ENCODE results near the gene ANKRD37.

The ANKRD37 gene

DNA sequence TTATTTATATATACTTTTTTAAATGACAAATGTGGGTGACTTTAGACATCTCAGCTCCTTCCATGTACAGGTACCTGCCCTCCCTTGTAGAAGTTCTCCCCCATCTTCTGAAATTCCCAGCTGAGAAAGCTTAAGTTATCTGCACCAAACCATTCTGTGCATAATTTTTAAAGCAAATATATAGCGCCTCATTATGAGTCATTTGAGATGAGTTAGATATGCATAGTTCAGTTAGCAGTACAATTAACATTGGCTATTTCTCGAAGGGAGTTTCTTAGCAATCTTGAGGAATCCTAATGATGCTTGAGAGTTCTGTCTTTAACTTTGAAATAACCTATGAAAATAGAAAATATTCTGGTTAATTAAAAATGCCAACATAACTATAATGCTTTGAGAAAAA is 48.6 kb downstream of the ANKRD37 start:
- no peaks in the 10 kb centered on the region for H3K4me1 ChIP-seq (ENCODE audit: low read length)
- H3K79me2 ChIP-seq (ENCODE audit: low read length): no peaks in the 10 kb centered on the region
- no peaks in the 10 kb centered on the region for H3K27me3 ChIP-seq (replicated peaks; ENCODE audit: insufficient read depth, low read length)
- H3K9ac ChIP-seq (ENCODE audit: low read length): no peak overlapping the region
- no peaks in the 10 kb centered on the region for H3K9me3 ChIP-seq (replicated peaks; ENCODE audit: insufficient read depth, low read length)
- TF ChIP-seq EZH2phosphoT487 (IDR thresholded peaks at IDR 0.05; ENCODE audit: low read length) (no peak), EZH2 (optimal IDR thresholded peaks at IDR 0.05; ENCODE audit: low read depth, low read length) (no peak)
- TF ChIP-seq, protein P1, sequence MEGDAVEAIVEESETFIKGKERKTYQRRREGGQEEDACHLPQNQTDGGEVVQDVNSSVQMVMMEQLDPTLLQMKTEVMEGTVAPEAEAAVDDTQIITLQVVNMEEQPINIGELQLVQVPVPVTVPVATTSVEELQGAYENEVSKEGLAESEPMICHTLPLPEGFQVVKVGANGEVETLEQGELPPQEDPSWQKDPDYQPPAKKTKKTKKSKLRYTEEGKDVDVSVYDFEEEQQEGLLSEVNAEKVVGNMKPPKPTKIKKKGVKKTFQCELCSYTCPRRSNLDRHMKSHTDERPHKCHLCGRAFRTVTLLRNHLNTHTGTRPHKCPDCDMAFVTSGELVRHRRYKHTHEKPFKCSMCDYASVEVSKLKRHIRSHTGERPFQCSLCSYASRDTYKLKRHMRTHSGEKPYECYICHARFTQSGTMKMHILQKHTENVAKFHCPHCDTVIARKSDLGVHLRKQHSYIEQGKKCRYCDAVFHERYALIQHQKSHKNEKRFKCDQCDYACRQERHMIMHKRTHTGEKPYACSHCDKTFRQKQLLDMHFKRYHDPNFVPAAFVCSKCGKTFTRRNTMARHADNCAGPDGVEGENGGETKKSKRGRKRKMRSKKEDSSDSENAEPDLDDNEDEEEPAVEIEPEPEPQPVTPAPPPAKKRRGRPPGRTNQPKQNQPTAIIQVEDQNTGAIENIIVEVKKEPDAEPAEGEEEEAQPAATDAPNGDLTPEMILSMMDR (IDR thresholded peaks at IDR 0.05; ENCODE audit: low read length): no peak
- no peaks in the 10 kb centered on the region for H3K36me3 ChIP-seq (replicated peaks; ENCODE audit: insufficient read depth, low read length)
- no peak for DNase-seq
- no peaks in the 10 kb centered on the region for H3F3A ChIP-seq (ENCODE audit: insufficient read depth, low read length)
- H3K27ac ChIP-seq (ENCODE audit: low read length): no peak overlapping the region
- no peaks in the 10 kb centered on the region for H4K20me1 ChIP-seq (ENCODE audit: insufficient read depth, low read length)
- H3K4me3 ChIP-seq (ENCODE audit: low read length): no peak overlapping the region
- no peak overlapping the region for H2AFZ ChIP-seq (ENCODE audit: low read length)
- no peak overlapping the region for H3K4me2 ChIP-seq (ENCODE audit: low read depth, low read length)
- H3K9me2 ChIP-seq (replicated peaks; ENCODE audit: insufficient read depth, low read length): no peaks in the 10 kb centered on the region

Measured in MM.1S (cell line).